Stimulated activated CD8-positive, alpha-beta memory T cell treated with anti-CD3 and anti-CD28 coated beads, Interleukin-12 subunit alpha, Interleukin-12 subunit beta, amount 100 ng/mL, for 4 hours (primary cell): ENCODE measurements around the gene LGALS3BP.
"Not testable (repeated sequence)": the region's sequence is repeated elsewhere in the genome, so short reads cannot be mapped to it uniquely, and the experiment has no call there.

ENCODE experiments used
- DNase-seq: peaks from one replicate; pipeline ENCODE4 v3.0.0-alpha.2; 2020; ENCODE audit warnings: low read depth

Gene LGALS3BP

GRCh38 chr17:78962984-78963348 is 16.8 kb downstream of the LGALS3BP start:
- not testable (repeated sequence) for DNase-seq

- DNase-seq = no peak
Observed at GRCh38 chr17:78962345-78962983, 17.3 kb downstream of the LGALS3BP start.

GRCh38 chr17:78961571-78961970 is 18.2 kb downstream of the LGALS3BP start:
- DNase-seq = no peak

GRCh38 chr17:78960928-78961327 is 18.8 kb downstream of the LGALS3BP start:
- DNase-seq = no peak

- DNase-seq = no peak
Observed at GRCh38 chr17:78959803-78960202, 19.9 kb downstream of the LGALS3BP start.

- no peak for DNase-seq
Observed at GRCh38 chr17:78958641-78959127, 21.0 kb downstream of the LGALS3BP start.

GRCh38 chr17:78957128-78957527 is 22.6 kb downstream of the LGALS3BP start:
- no peak for DNase-seq

GRCh38 chr17:78956254-78956653 is 23.5 kb downstream of the LGALS3BP start:
- no peak for DNase-seq

- no peak for DNase-seq
Observed at GRCh38 chr17:78954684-78955083, 25.0 kb downstream of the LGALS3BP start.

- DNase-seq = no peak
Observed at GRCh38 chr17:78953356-78954350, 26.1 kb downstream of the LGALS3BP start.

- DNase-seq = no peak
Observed at GRCh38 chr17:78952706-78953105, 27.0 kb downstream of the LGALS3BP start.

- no peak for DNase-seq
Observed at GRCh38 chr17:78951967-78952551, 27.7 kb downstream of the LGALS3BP start.

GRCh38 chr17:78950870-78951269 is 28.9 kb downstream of the LGALS3BP start:
- DNase-seq = no peak

GRCh38 chr17:78947235-78948149 is 32.2 kb downstream of the LGALS3BP start:
- DNase-seq = no peak

- DNase-seq = no peak
Observed at GRCh38 chr17:78946631-78947030, 33.1 kb downstream of the LGALS3BP start.

- DNase-seq = no peak
Observed at GRCh38 chr17:78946131-78946530, 33.6 kb downstream of the LGALS3BP start.

- not testable (repeated sequence) for DNase-seq
Observed at GRCh38 chr17:78945455-78945854, 34.3 kb downstream of the LGALS3BP start.

GRCh38 chr17:78944956-78945355 is 34.8 kb downstream of the LGALS3BP start:
- DNase-seq = no peak

- DNase-seq = no peak
Observed at GRCh38 chr17:78944026-78944425, 35.7 kb downstream of the LGALS3BP start.

GRCh38 chr17:78940708-78941107 is 39.0 kb downstream of the LGALS3BP start:
- no peak for DNase-seq

GRCh38 chr17:78940258-78940657 is 39.5 kb downstream of the LGALS3BP start:
- DNase-seq = no peak

GRCh38 chr17:78939615-78940014 is 40.1 kb downstream of the LGALS3BP start:
- no peak for DNase-seq
